B cell (primary cell): ENCODE data around the gene GLB1L2. TPM values are rescaled to one million over a fixed set of nuclear protein-coding genes. Genes with fewer than 3 reads are reported as not detected.
A peak's percentile ranks its signal among the peaks of the same experiment; 100 is the strongest.

ENCODE experiments used
- ATAC-seq: fragments of 200-7000 bp; cut with Tn5 transposase; one replicate; pipeline ENCODE4 v1.10.0; 2021; ENCODE audit warnings: low read depth, mild to moderate bottlenecking, moderate number of reproducible peaks, moderate library complexity
- CTCF ChIA-PET: fragments of 350-600 bp; sonication (Branson Sonifier 250); formaldehyde crosslinking; loops from one replicate; lab custom pipeline; 2021; ENCODE audit warnings: antibody characterized with exemption, inconsistent platforms; lab: Charles Lee
- POLR2A ChIA-PET: fragments of 350-600 bp; sonication (Branson Sonifier 250); formaldehyde crosslinking; loops from one replicate; lab custom pipeline; 2021; ENCODE audit warnings: antibody characterized with exemption; lab: Charles Lee
- DNase-seq: peaks from one replicate; pipeline ENCODE4 v3.0.0; 2013
- H2AFZ ChIP-seq: 2 replicates; pipeline ENCODE4 v1.6.1; 2012; ENCODE audit warnings: mild to moderate bottlenecking, low read depth, low read length; ENCODE audit not compliant: insufficient read depth, poor library complexity, severe bottlenecking
- H3K27ac ChIP-seq, 2 donors: 1 replicate in 1 of 2; 2 replicates in 1 of 2; pipeline ENCODE4 v1.5.1; 2012 to 2013; ENCODE audit warnings: low read length in 2 of 2, mild to moderate bottlenecking in 2 of 2, moderate library complexity in 1 of 2
- H3K27me3 ChIP-seq, 4 experiments: fragments of 200-600 bp in 1 of 4; sonication (generic) in 1 of 4; replicated peaks in 1 of 4; 1 replicate in 2 of 4; 2 replicates in 2 of 4; pipeline versions ENCODE4 v1.6.1 to v1.7.0; 2013 to 2016; ENCODE audit warnings: low read length in 3 of 4, mild to moderate bottlenecking in 2 of 4, mixed read lengths in 1 of 4, moderate library complexity in 1 of 4; ENCODE audit not compliant: insufficient read depth in 4 of 4, control insufficient read depth in 3 of 4; ENCODE audit errors: control extremely low read depth in 1 of 4
- H3K36me3 ChIP-seq, 2 experiments: replicated peaks in 1 of 2; 1 replicate in 1 of 2; 2 replicates in 1 of 2; pipeline versions ENCODE4 v1.6.1 to v1.7.1; 2013; ENCODE audit warnings: low read length in 1 of 2; ENCODE audit not compliant: insufficient read depth in 2 of 2, control insufficient read depth in 1 of 2; ENCODE audit errors: control extremely low read depth in 1 of 2, extremely low read depth in 1 of 2
- H3K4me1 ChIP-seq, 2 donors: fragments of 200-600 bp in 1 of 2; sonication (generic) in 1 of 2; 1 replicate in 1 of 2; 2 replicates in 1 of 2; pipeline versions ENCODE4 v1.5.1 to v1.6.1; 2013 to 2017; ENCODE audit warnings: low read length in 2 of 2; ENCODE audit not compliant: control insufficient read depth in 2 of 2, insufficient read depth in 2 of 2
- H3K4me2 ChIP-seq: replicated peaks from 2 replicates; pipeline ENCODE3; 2012; ENCODE audit warnings: mild to moderate bottlenecking, low read depth, low read length; ENCODE audit not compliant: poor library complexity, severe bottlenecking
- H3K4me3 ChIP-seq, 5 experiments: fragments of 200-600 bp in 1 of 5; sonication (generic) in 1 of 5; 1 replicate in 3 of 5; 2 replicates in 2 of 5; pipeline versions ENCODE4 v1.5.1 to v1.7.0; 2011 to 2016; ENCODE audit warnings: low read length in 4 of 5, mild to moderate bottlenecking in 4 of 5, low read depth in 2 of 5, control low read depth in 1 of 5, moderate library complexity in 1 of 5; ENCODE audit not compliant: insufficient read depth in 1 of 5; ENCODE audit errors: control extremely low read depth in 1 of 5, extremely low read depth in 1 of 5
- H3K79me2 ChIP-seq: fragments of 200-600 bp; sonication (generic); one replicate; pipeline ENCODE4 v1.6.0; 2016; ENCODE audit warnings: low read length; ENCODE audit not compliant: control insufficient read depth, insufficient read depth
- H3K9ac ChIP-seq: fragments of 200-600 bp; sonication (generic); 2 replicates; pipeline ENCODE4 v1.6.1; 2017; ENCODE audit warnings: mild to moderate bottlenecking, low read length, moderate library complexity
- H3K9me3 ChIP-seq, 3 donors: one replicate each; pipeline versions ENCODE4 v1.6.1 to v1.7.1; 2013; ENCODE audit warnings: low read length in 2 of 3; ENCODE audit not compliant: control insufficient read depth in 2 of 3, insufficient read depth in 1 of 3; ENCODE audit errors: control extremely low read depth in 1 of 3
- H4K20me1 ChIP-seq: 2 replicates; pipeline ENCODE4 v1.6.0; 2012; ENCODE audit warnings: mild to moderate bottlenecking, low read length; ENCODE audit not compliant: insufficient read depth, control insufficient read depth, poor library complexity, severe bottlenecking
- H3K27ac Mint-ChIP-seq: one replicate; pipeline ENCODE4 v1.8.0; 2021; ENCODE audit warnings: mixed read lengths
- H3K27me3 Mint-ChIP-seq: one replicate; pipeline ENCODE4 v1.8.0; 2021; ENCODE audit warnings: mixed read lengths
- H3K4me1 Mint-ChIP-seq: one replicate; pipeline ENCODE4 v1.8.0; 2021; ENCODE audit warnings: mixed read lengths
- H3K4me3 Mint-ChIP-seq: one replicate; pipeline ENCODE4 v1.8.0; 2021; ENCODE audit warnings: mixed read lengths
- H3K9me3 Mint-ChIP-seq: one replicate; pipeline ENCODE4 v1.8.0; 2022; ENCODE audit warnings: mixed read lengths; ENCODE audit not compliant: insufficient read depth
- CTCF ChIP-seq: fragments of 200-600 bp; IDR thresholded peaks from one replicate; pipeline ENCODE4 v1.8.0; 2022; ENCODE audit warnings: antibody characterized with exemption, mild to moderate bottlenecking
- EZH2 ChIP-seq: IDR thresholded peaks from 2 replicates; pipeline ENCODE4 v1.6.1; 2012; ENCODE audit warnings: borderline replicate concordance, low read depth, mild to moderate bottlenecking, moderate library complexity, low read length; ENCODE audit not compliant: insufficient read depth, poor library complexity, severe bottlenecking
- WGBS: methylation state at CpG from one replicate; pipeline ENCODE4 v1.1.5; 2013; ENCODE audit warnings: missing lambda C conversion rate; ENCODE audit not compliant: insufficient coverage; 5-methylcytosine and 5-hydroxymethylcytosine counted together
- intact Hi-C: fragments of 100-400 bp; cut with micrococcal nuclease; formaldehyde crosslinking; loops from one replicate; pipeline ENCODE4 v1.10.0; 2022
- polyA plus RNA-seq: library from polyadenylated mRNA; depleted of rRNA; stranded (reverse); fragments of >200 nt; gene quantifications from 2 replicates; pipeline ENCODE4 v1.2.3, GENCODE V29; 2012
- total RNA-seq, 2 donors: library from RNA; stranded (reverse); fragments of 120-200 nt in 1 of 2; gene quantifications; 1 replicate in 1 of 2; 2 replicates in 1 of 2; pipeline versions ENCODE4 v1.2.3 to v1.2.4, GENCODE V29; 2013 to 2022

GLB1L2 gene
- total and polyA plus RNA-seq, 2 donors (not counting 1 experiment from before 2014, with no cell fraction given), result 0.31 to 0.44 TPM

GRCh38 chr11:134414766-134415765, 83.3 kb downstream of the GLB1L2 start:
- H3K4me2 ChIP-seq, result no peak overlapping the region
- WGBS, result 16% methylated on average over 6 of the region's 17 CpGs
- H3K4me3 ChIP-seq, result no peak overlapping the region
- no peaks in the 10 kb centered on the region for H3K36me3 ChIP-seq
- DNase-seq, result peak; percentile 12
- Mint-ChIP-seq H3K9me3 (no peaks in the 10 kb centered on the region), H3K4me3 (no peak overlapping the region), H3K27me3 (peaks cover 52% of the 10 kb centered on the region), H3K4me1 (peaks cover 29% of the 10 kb centered on the region), H3K27ac (no peak overlapping the region)
- no peaks in the 10 kb centered on the region for H3K79me2 ChIP-seq
- intact Hi-C loops, result no loop called here
- H3K9ac ChIP-seq, result no peak overlapping the region
- peaks cover 0 to 48% (median 17%) of the 10 kb centered on the region in 4 experiments for H3K27me3 ChIP-seq
- ChIA-PET POLR2A (no interaction called here), CTCF (no interaction called here)
- H3K27ac ChIP-seq, result no peak overlapping the region
- TF ChIP-seq CTCF (no peak), EZH2 (no peak)
- peaks cover 15 to 24% of the 10 kb centered on the region in 2 donors for H3K4me1 ChIP-seq
- H2AFZ ChIP-seq, result no peak overlapping the region
- H3K9me3 ChIP-seq, result peaks cover 0 to 9% (median 0%) of the 10 kb centered on the region in 3 donors
- H4K20me1 ChIP-seq, result no peaks in the 10 kb centered on the region
- ATAC-seq, result no peak

GRCh38 chr11:134416726-134417125, 84.9 kb downstream of the GLB1L2 start:
- no peaks in the 10 kb centered on the region for H4K20me1 ChIP-seq

More at GRCh38 chr11:134416726-134417125, 84.9 kb downstream of the GLB1L2 start:
- Histone ChIP-seq H3K9me3 (peaks cover 0 to 9% (median 0%) of the 10 kb centered on the region in 3 donors), H3K4me2 (no peak overlapping the region), H3K4me3 (no peak overlapping the region), H3K27ac (no peak overlapping the region), H3K9ac (no peak overlapping the region), H3K4me1 (peaks cover 3 to 11% of the 10 kb centered on the region in 2 donors), H3K36me3 (no peaks in the 10 kb centered on the region), H3K79me2 (no peaks in the 10 kb centered on the region), H2AFZ (no peak overlapping the region), H3K27me3 (peaks cover 0 to 32% (median 6%) of the 10 kb centered on the region in 4 experiments)
- ChIA-PET POLR2A (no interaction called here), CTCF (no interaction called here)
- DNase-seq, result no peak
- Mint-ChIP-seq H3K9me3 (no peaks in the 10 kb centered on the region), H3K4me3 (no peak overlapping the region), H3K4me1 (peaks cover 21% of the 10 kb centered on the region), H3K27ac (no peak overlapping the region), H3K27me3 (peaks cover 40% of the 10 kb centered on the region)
- no peak for TF ChIP-seq CTCF
- no peak for TF ChIP-seq EZH2
- no peak for ATAC-seq
- 80% methylated on average over 10 of the region's 10 CpGs for WGBS
- intact Hi-C loops, result no loop called here
